Upper lobe of left lung (tissue), 4 donors: ENCODE data around the gene ZFYVE1.

ENCODE experiments used
- CTCF ChIP-seq, 6 experiments: fragments of 450-650 bp in 4 of 6; fragments of 200-600 bp in 2 of 6; sonication (generic) in 2 of 6; IDR thresholded peaks; one replicate each; pipeline ENCODE4 v1.5.1; 2016 to 2019; ENCODE audit warnings: antibody characterized with exemption in 6 of 6
- EP300 ChIP-seq, 4 donors: sonication (generic); formaldehyde crosslinking; IDR thresholded peaks; one replicate each; pipeline ENCODE4 v1.5.1; 2017; ENCODE audit warnings: antibody characterized with exemption in 4 of 4, control low read depth in 2 of 4
- POLR2AphosphoS5 ChIP-seq, 2 donors: sonication (generic); formaldehyde crosslinking; IDR thresholded peaks; one replicate each; pipeline ENCODE4 v1.5.1; 2017; ENCODE audit warnings: antibody characterized with exemption in 2 of 2

- TF ChIP-seq CTCF (IDR thresholded peaks at IDR 0.05): no peak
- no peak for TF ChIP-seq EP300 (IDR thresholded peaks at IDR 0.05)
- no peak for TF ChIP-seq POLR2AphosphoS5 (IDR thresholded peaks at IDR 0.05)
Measured at GRCh38 chr14:72961579-72962335, 65.1 kb downstream of the ZFYVE1 start.
